Ureter (tissue), 1 donor: ENCODE results near the gene COL19A1. TPM values are rescaled to one million over a fixed set of nuclear protein-coding genes. Genes with fewer than 3 reads are reported as not detected.
"Not testable (repeated sequence)": the region's sequence is repeated elsewhere in the genome, so short reads cannot be mapped to it uniquely, and the experiment has no call there.

Experiments used
- DNase-seq: peaks from one replicate; pipeline ENCODE4 v3.0.0-alpha.2; 2020; ENCODE audit warnings: low spot score
- total RNA-seq: library from RNA; stranded (reverse); gene quantifications from one replicate; pipeline ENCODE4 v1.2.4, GENCODE V29; 2023
- donor health status: DM: yes; HTN: yes; CAD: no.

Gene COL19A1
- total RNA-seq, 1 donor from 2014 or later = 1.7 TPM

- peak; percentile 53 for DNase-seq
Measured at GRCh38 chr6:69866770-69867638, 648 bp downstream of the COL19A1 start.

- DNase-seq = no peak
Measured at GRCh38 chr6:69867639-69867976, 1.3 kb downstream of the COL19A1 start.

- DNase-seq = no peak
Measured at GRCh38 chr6:69868252-69868804, 2.0 kb downstream of the COL19A1 start.

- DNase-seq = no peak
Measured at GRCh38 chr6:69868961-69869360, 2.6 kb downstream of the COL19A1 start.

- no peak for DNase-seq
Measured at GRCh38 chr6:69871107-69871506, 4.8 kb downstream of the COL19A1 start.

- DNase-seq = no peak
Measured at GRCh38 chr6:69873291-69873690, 6.9 kb downstream of the COL19A1 start.

- DNase-seq = no peak
Measured at GRCh38 chr6:69875715-69876114, 9.4 kb downstream of the COL19A1 start.

- DNase-seq = no peak
Measured at GRCh38 chr6:69878795-69879194, 12.4 kb downstream of the COL19A1 start.

GRCh38 chr6:69880601-69881000 lies 14.2 kb downstream of the COL19A1 start:
- no peak for DNase-seq

GRCh38 chr6:69881322-69882151 lies 15.2 kb downstream of the COL19A1 start:
- DNase-seq = no peak

GRCh38 chr6:69883551-69883950 lies 17.2 kb downstream of the COL19A1 start:
- DNase-seq = no peak

GRCh38 chr6:69884231-69884630 lies 17.9 kb downstream of the COL19A1 start:
- no peak for DNase-seq

- no peak for DNase-seq
Measured at GRCh38 chr6:69887026-69887425, 20.7 kb downstream of the COL19A1 start.

GRCh38 chr6:69887714-69888345 lies 21.5 kb downstream of the COL19A1 start:
- no peak for DNase-seq

- DNase-seq = no peak
Measured at GRCh38 chr6:69888482-69889233, 22.3 kb downstream of the COL19A1 start.

- DNase-seq = not testable (repeated sequence)
Measured at GRCh38 chr6:69889234-69889974, 23.0 kb downstream of the COL19A1 start.

- DNase-seq = not testable (repeated sequence)
Measured at GRCh38 chr6:69892561-69892960, 26.2 kb downstream of the COL19A1 start.

- DNase-seq = not testable (repeated sequence)
Measured at GRCh38 chr6:69893266-69893665, 26.9 kb downstream of the COL19A1 start.

- peak; percentile 74 for DNase-seq
Measured at GRCh38 chr6:69894578-69895347, 28.4 kb downstream of the COL19A1 start.

- DNase-seq = no peak
Measured at GRCh38 chr6:69895396-69895795, 29.0 kb downstream of the COL19A1 start.
